GM12878 (cell line): Measurements from ENCODE around the gene CPEB1. TPM values are rescaled to one million over a fixed set of nuclear protein-coding genes. Genes with fewer than 3 reads are reported as not detected.

Experiments used
- ATAC-seq: fragments of 200-7000 bp; cut with Tn5 transposase; 3 replicates; pipeline ENCODE4 v1.9.1; 2020; ENCODE audit warnings: mild to moderate bottlenecking, moderate library complexity
- BruUV-seq: library from RNA; stranded (reverse); fragments of 400-500 nt; replicated peaks from 2 replicates; lab custom pipeline; 2021; lab: Mats Ljungman, UMichigan
- CTCF ChIA-PET: fragments of 300-600 bp; sonication (Branson Sonifier 250); formaldehyde crosslinking; extraction: SDS; loops from one replicate; lab custom pipeline; 2021; ENCODE audit warnings: inconsistent platforms; lab: Yijun Ruan, JAX
- POLR2A ChIA-PET: fragments of 350-600 bp; formaldehyde crosslinking; extraction: SDS; loops from one replicate; lab custom pipeline; 2021; ENCODE audit warnings: inconsistent platforms; lab: Charles Lee
- RAD21 ChIA-PET: fragments of 300-600 bp; sonication (Branson Sonifier 250); formaldehyde crosslinking; loops from one replicate; lab custom pipeline; 2023; ENCODE audit warnings: antibody characterized with exemption; ENCODE audit not compliant: unreplicated experiment; lab: Charles Lee
- SMC1A ChIA-PET: fragments of 300-600 bp; sonication (Branson Sonifier 250); formaldehyde crosslinking; loops from one replicate; lab custom pipeline; 2023; ENCODE audit not compliant: unreplicated experiment, uncharacterized antibody; lab: Charles Lee
- DNase-seq: peaks from one replicate; pipeline ENCODE4 v3.0.0-alpha.2; 2011; ENCODE audit warnings: low read depth, low spot score
- FAIRE-seq: peaks from 3 replicates; lab custom pipeline; 2011; peaks lifted over from hg19 to GRCh38; lab: Jason Lieb, UNC
- H2AFZ ChIP-seq: 2 replicates; pipeline ENCODE4 v1.6.0; 2011; ENCODE audit warnings: low read depth, low read length, control low read depth; ENCODE audit not compliant: control insufficient read depth
- H3K27ac ChIP-seq: 2 replicates; pipeline ENCODE4 v1.5.1; 2011; ENCODE audit warnings: control low read depth; ENCODE audit not compliant: control insufficient read depth, insufficient read depth
- H3K27me3 ChIP-seq, 2 experiments: replicated peaks in 1 of 2; 2 replicates each; pipeline versions ENCODE4 v1.6.0 to v1.6.1; 2011; ENCODE audit warnings: low read length in 1 of 2; ENCODE audit not compliant: control insufficient read depth in 2 of 2, insufficient read depth in 2 of 2
- H3K36me3 ChIP-seq, 2 experiments: 2 replicates each; pipeline ENCODE4 v1.5.1; 2011; ENCODE audit warnings: low read length in 1 of 2; ENCODE audit not compliant: control insufficient read depth in 2 of 2, insufficient read depth in 2 of 2
- H3K4me1 ChIP-seq: 2 replicates; pipeline ENCODE4 v1.6.1; 2011; ENCODE audit warnings: mild to moderate bottlenecking, low read length, moderate library complexity, mixed read lengths; ENCODE audit not compliant: control insufficient read depth, insufficient read depth
- H3K4me2 ChIP-seq: 2 replicates; pipeline ENCODE4 v1.6.0; 2011; ENCODE audit warnings: control low read depth; ENCODE audit not compliant: control insufficient read depth, insufficient read depth
- H3K4me3 ChIP-seq: fragments of 200-600 bp; sonication (generic); 2 replicates; pipeline ENCODE4 v1.5.1; 2016
- H3K79me2 ChIP-seq: 2 replicates; pipeline ENCODE4 v1.6.0; 2011; ENCODE audit warnings: low read length; ENCODE audit not compliant: control insufficient read depth, insufficient read depth
- H3K9ac ChIP-seq: 2 replicates; pipeline ENCODE4 v1.8.0; 2011; ENCODE audit warnings: low read length, control low read depth, mixed read lengths; ENCODE audit not compliant: control insufficient read depth, insufficient read depth
- H3K9me3 ChIP-seq: replicated peaks from 3 replicates; pipeline ENCODE4 v1.5.1; 2011; ENCODE audit warnings: mild to moderate bottlenecking, low read length; ENCODE audit not compliant: control insufficient read depth, insufficient read depth
- H4K20me1 ChIP-seq: 2 replicates; pipeline ENCODE4 v1.6.0; 2011; ENCODE audit not compliant: control insufficient read depth, insufficient read depth
- BACH1 ChIP-seq: fragments of 450-650 bp; IDR thresholded peaks from 2 replicates; pipeline ENCODE4 v1.6.1; 2017; ENCODE audit warnings: mild to moderate bottlenecking, borderline replicate concordance
- CBX3 ChIP-seq: fragments of 200-600 bp; sonication (generic); IDR thresholded peaks from 2 replicates; pipeline ENCODE4 v1.6.1; 2016; ENCODE audit warnings: low read depth, borderline replicate concordance
- ETV6 ChIP-seq, 2 experiments: fragments of 450-650 bp in 1 of 2; IDR thresholded peaks in 1 of 2; conservative IDR thresholded peaks in 1 of 2; 2 replicates each; pipeline ENCODE4 v1.6.1; 2014; ENCODE audit warnings: antibody characterized with exemption in 1 of 2, borderline replicate concordance in 1 of 2, low read depth in 1 of 2, mild to moderate bottlenecking in 1 of 2, moderate library complexity in 1 of 2
- JUNB ChIP-seq: IDR thresholded peaks from 2 replicates; pipeline ENCODE4 v1.6.1; 2016; ENCODE audit warnings: antibody characterized with exemption, mild to moderate bottlenecking
- LARP7 ChIP-seq: fragments of 450-650 bp; IDR thresholded peaks from 2 replicates; pipeline ENCODE4 v1.6.1; 2017; ENCODE audit warnings: mild to moderate bottlenecking
- NR2C1 ChIP-seq: fragments of 450-650 bp; IDR thresholded peaks from 2 replicates; pipeline ENCODE4 v1.6.1; 2017; ENCODE audit warnings: antibody characterized with exemption, mild to moderate bottlenecking, moderate library complexity
- PML ChIP-seq: IDR thresholded peaks from 2 replicates; pipeline ENCODE4 v1.6.1; 2012; ENCODE audit warnings: low read length, inconsistent platforms
- RELA ChIP-seq: fragments of 450-650 bp; IDR thresholded peaks from 2 replicates; pipeline ENCODE4 v1.8.0; 2014; ENCODE audit warnings: borderline replicate concordance; ENCODE audit not compliant: partially characterized antibody
- RFX5 ChIP-seq: IDR thresholded peaks from 2 replicates; pipeline ENCODE4 v1.6.1; 2011; ENCODE audit warnings: low read depth, low read length, improper control_type of control experiment
- SIN3A ChIP-seq: IDR thresholded peaks from 2 replicates; pipeline ENCODE4 v1.6.1; 2012; ENCODE audit warnings: low read depth, low read length, improper control_type of control experiment
- SUPT20H ChIP-seq: IDR thresholded peaks from 2 replicates; pipeline ENCODE4 v1.6.1; 2011; ENCODE audit warnings: low read depth, mild to moderate bottlenecking, low read length, moderate library complexity, borderline replicate concordance; ENCODE audit not compliant: control insufficient read depth
- TCF7 ChIP-seq: IDR thresholded peaks from 2 replicates; pipeline ENCODE4 v1.6.1; 2014; ENCODE audit warnings: antibody characterized with exemption, borderline replicate concordance
- WGBS: methylation state at CpG from one replicate; pipeline ENCODE4 v1.1.6; 2016; ENCODE audit warnings: low lambda C conversion rate; ENCODE audit not compliant: insufficient replicate concordance, insufficient coverage; ENCODE audit errors: missing lambda C conversion rate; 5-methylcytosine and 5-hydroxymethylcytosine counted together
- in situ Hi-C: fragments of 300-500 bp; cut with MboI; formaldehyde crosslinking; loops from 9 replicates; pipeline ENCODE4 v1.14.3; 2018; ENCODE audit warnings: mixed read lengths
- intact Hi-C: fragments of 100-400 bp; cut with micrococcal nuclease; formaldehyde crosslinking; loops from one replicate; pipeline ENCODE4 v1.14.2; 2022; ENCODE audit not compliant: unreplicated experiment
- polyA plus RNA-seq, 11 experiments: library from polyadenylated mRNA; depleted of rRNA in 4 of 11; unstranded in 6 of 11; stranded (reverse) in 5 of 11; fragments of >200 nt; fragmentation: Nextera tagmentation in 4 of 11; fragmentation: Illumina TruSeq in 1 of 11; extraction: Ambion mirVana in 4 of 11; extraction: Trizol in 1 of 11; gene quantifications; 1 replicate in 1 of 11; 2 replicates in 10 of 11; pipeline versions ENCODE4 v1.2.1 to v1.2.3, GENCODE V29; 2011 to 2016; ENCODE audit warnings: inconsistent platforms in 2 of 11, missing spikeins in 2 of 11, low read depth in 1 of 11
- total RNA-seq, 4 experiments: library from RNA; depleted of rRNA in 3 of 4; stranded (reverse); fragments of >200 nt in 3 of 4; fragmentation: Illumina TruSeq in 1 of 4; extraction: Trizol in 1 of 4; gene quantifications; 2 replicates each; pipeline versions ENCODE4 v1.2.1 to v1.2.3, GENCODE V29; 2013 to 2021
- TF ChIP-seq, protein P1 (sequence below): fragments of 450-650 bp; IDR thresholded peaks from 2 replicates; pipeline ENCODE4 v1.6.1; 2014; ENCODE audit warnings: mild to moderate bottlenecking
- TF ChIP-seq, protein P2 (sequence below): IDR thresholded peaks from 2 replicates; pipeline ENCODE4 v1.6.1; 2012; ENCODE audit warnings: improper control_type of control experiment, low read depth, low read length; ENCODE audit not compliant: insufficient replicate concordance
- TF ChIP-seq, protein P3 (sequence below): IDR thresholded peaks from 2 replicates; pipeline ENCODE4 v1.6.1; 2011; ENCODE audit warnings: borderline replicate concordance, low read depth, mild to moderate bottlenecking, moderate library complexity, low read length; ENCODE audit not compliant: insufficient read depth, poor library complexity, severe bottlenecking

CPEB1 gene
- total and polyA plus RNA-seq, 10 of the 15 experiments (the other 5 are each of a cell fraction or from before 2014, with no cell fraction given) = 0.05 to 1.1 (median 0.46) TPM

DNA sequence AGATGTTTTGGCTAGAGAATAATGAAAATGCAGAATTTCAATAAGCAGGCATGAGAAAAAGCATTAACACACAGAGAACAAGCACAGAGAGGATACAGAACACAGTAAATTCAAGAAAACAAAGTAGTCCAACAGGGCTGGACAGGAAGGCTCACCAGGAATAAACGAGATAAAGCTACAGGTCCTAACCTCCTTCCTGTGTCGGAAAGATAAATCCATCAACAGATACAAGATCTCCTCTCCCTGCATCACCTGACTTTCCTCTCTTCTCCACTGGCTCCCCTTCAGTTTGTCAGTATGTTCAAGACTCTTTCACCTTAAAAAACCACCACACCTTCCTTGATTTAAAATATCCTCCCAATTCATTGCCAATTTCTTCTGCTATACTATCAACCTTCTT, 11.4 kb downstream of the CPEB1 start:
- H3K4me2 ChIP-seq = no peak overlapping the region
- no peak for TF ChIP-seq BACH1
- TF ChIP-seq RELA = no peak
- no peak for TF ChIP-seq RFX5
- TF ChIP-seq NR2C1 = no peak
- TF ChIP-seq PML = no peak
- no peak for TF ChIP-seq JUNB
- TF ChIP-seq LARP7 = no peak
- TF ChIP-seq, protein P1, sequence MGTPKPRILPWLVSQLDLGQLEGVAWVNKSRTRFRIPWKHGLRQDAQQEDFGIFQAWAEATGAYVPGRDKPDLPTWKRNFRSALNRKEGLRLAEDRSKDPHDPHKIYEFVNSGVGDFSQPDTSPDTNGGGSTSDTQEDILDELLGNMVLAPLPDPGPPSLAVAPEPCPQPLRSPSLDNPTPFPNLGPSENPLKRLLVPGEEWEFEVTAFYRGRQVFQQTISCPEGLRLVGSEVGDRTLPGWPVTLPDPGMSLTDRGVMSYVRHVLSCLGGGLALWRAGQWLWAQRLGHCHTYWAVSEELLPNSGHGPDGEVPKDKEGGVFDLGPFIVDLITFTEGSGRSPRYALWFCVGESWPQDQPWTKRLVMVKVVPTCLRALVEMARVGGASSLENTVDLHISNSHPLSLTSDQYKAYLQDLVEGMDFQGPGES = no peak
- TF ChIP-seq, protein P2, sequence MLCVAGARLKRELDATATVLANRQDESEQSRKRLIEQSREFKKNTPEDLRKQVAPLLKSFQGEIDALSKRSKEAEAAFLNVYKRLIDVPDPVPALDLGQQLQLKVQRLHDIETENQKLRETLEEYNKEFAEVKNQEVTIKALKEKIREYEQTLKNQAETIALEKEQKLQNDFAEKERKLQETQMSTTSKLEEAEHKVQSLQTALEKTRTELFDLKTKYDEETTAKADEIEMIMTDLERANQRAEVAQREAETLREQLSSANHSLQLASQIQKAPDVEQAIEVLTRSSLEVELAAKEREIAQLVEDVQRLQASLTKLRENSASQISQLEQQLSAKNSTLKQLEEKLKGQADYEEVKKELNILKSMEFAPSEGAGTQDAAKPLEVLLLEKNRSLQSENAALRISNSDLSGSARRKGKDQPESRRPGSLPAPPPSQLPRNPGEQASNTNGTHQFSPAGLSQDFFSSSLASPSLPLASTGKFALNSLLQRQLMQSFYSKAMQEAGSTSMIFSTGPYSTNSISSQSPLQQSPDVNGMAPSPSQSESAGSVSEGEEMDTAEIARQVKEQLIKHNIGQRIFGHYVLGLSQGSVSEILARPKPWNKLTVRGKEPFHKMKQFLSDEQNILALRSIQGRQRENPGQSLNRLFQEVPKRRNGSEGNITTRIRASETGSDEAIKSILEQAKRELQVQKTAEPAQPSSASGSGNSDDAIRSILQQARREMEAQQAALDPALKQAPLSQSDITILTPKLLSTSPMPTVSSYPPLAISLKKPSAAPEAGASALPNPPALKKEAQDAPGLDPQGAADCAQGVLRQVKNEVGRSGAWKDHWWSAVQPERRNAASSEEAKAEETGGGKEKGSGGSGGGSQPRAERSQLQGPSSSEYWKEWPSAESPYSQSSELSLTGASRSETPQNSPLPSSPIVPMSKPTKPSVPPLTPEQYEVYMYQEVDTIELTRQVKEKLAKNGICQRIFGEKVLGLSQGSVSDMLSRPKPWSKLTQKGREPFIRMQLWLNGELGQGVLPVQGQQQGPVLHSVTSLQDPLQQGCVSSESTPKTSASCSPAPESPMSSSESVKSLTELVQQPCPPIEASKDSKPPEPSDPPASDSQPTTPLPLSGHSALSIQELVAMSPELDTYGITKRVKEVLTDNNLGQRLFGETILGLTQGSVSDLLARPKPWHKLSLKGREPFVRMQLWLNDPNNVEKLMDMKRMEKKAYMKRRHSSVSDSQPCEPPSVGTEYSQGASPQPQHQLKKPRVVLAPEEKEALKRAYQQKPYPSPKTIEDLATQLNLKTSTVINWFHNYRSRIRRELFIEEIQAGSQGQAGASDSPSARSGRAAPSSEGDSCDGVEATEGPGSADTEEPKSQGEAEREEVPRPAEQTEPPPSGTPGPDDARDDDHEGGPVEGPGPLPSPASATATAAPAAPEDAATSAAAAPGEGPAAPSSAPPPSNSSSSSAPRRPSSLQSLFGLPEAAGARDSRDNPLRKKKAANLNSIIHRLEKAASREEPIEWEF = no peak
- TF ChIP-seq TCF7 = no peak
- no peak for TF ChIP-seq SUPT20H
- no peak for TF ChIP-seq SIN3A
- no peak for TF ChIP-seq CBX3
- TF ChIP-seq, protein P3, sequence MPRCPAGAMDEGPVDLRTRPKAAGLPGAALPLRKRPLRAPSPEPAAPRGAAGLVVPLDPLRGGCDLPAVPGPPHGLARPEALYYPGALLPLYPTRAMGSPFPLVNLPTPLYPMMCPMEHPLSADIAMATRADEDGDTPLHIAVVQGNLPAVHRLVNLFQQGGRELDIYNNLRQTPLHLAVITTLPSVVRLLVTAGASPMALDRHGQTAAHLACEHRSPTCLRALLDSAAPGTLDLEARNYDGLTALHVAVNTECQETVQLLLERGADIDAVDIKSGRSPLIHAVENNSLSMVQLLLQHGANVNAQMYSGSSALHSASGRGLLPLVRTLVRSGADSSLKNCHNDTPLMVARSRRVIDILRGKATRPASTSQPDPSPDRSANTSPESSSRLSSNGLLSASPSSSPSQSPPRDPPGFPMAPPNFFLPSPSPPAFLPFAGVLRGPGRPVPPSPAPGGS = no peak
- no peak for TF ChIP-seq ETV6 (conservative IDR thresholded peaks at IDR 0.05 in 1 of 2, IDR thresholded peaks at IDR 0.05 in 1 of 2; ENCODE audit: borderline replicate concordance in 1 of 2, low read depth in 1 of 2)

More for the DNA sequence above, 11.4 kb downstream of the CPEB1 start:
- DNase-seq = no peak
- Histone ChIP-seq H3K4me1 (no peaks in the 10 kb centered on the region), H2AFZ (no peak overlapping the region), H3K79me2 (no peaks in the 10 kb centered on the region), H3K9ac (no peak overlapping the region), H3K9me3 (no peaks in the 10 kb centered on the region), H4K20me1 (no peaks in the 10 kb centered on the region), H3K27ac (no peak overlapping the region), H3K27me3 (peaks cover 0 to 11% of the 10 kb centered on the region in 2 experiments; a peak in 1 of 4 replicates), H3K4me3 (no peak overlapping the region), H3K36me3 (no peaks in the 10 kb centered on the region)
- ATAC-seq = no peak
- WGBS = 74% methylated on average over 2 of the region's 2 CpGs
- ChIA-PET RAD21 (no interaction called here), SMC1A (no interaction called here), POLR2A (no interaction called here), CTCF (no interaction called here)
- in situ Hi-C loops = no loop called here
- no peak for FAIRE-seq
- BruUV-seq = no TSS peak
- intact Hi-C loops = no loop called here
